Natural killer cell (primary cell): ENCODE data around the gene DLX1. TPM values are rescaled to one million over a fixed set of nuclear protein-coding genes. Genes with fewer than 3 reads are reported as not detected.

Experiments
- ATAC-seq, 3 donors: fragments of 150-1000 bp in 2 of 3; fragments of 200-7000 bp in 1 of 3; cut with Tn5 transposase; 1 replicate in 1 of 3; 2 replicates in 2 of 3; pipeline ENCODE4 v1.10.0; 2021; ENCODE audit warnings: mild to moderate bottlenecking in 2 of 3, moderate library complexity in 2 of 3
- DNase-seq, 2 donors: peaks; one replicate each; pipeline versions ENCODE4 v3.0.0 to v3.0.0-alpha.2; 2013 to 2021; ENCODE audit warnings: mixed read lengths in 1 of 2
- H3K27ac ChIP-seq: one replicate; pipeline ENCODE4 v1.5.1; 2013; ENCODE audit warnings: mild to moderate bottlenecking, low read length
- H3K27me3 ChIP-seq: one replicate; pipeline ENCODE4 v1.6.1; 2013; ENCODE audit warnings: low read length; ENCODE audit not compliant: control insufficient read depth, insufficient read depth
- H3K36me3 ChIP-seq: one replicate; pipeline ENCODE4 v1.6.1; 2013; ENCODE audit warnings: low read length; ENCODE audit not compliant: control insufficient read depth, insufficient read depth
- H3K4me1 ChIP-seq: one replicate; pipeline ENCODE4 v1.6.1; 2013; ENCODE audit warnings: low read length; ENCODE audit not compliant: control insufficient read depth, insufficient read depth
- H3K4me3 ChIP-seq: one replicate; pipeline ENCODE4 v1.5.1; 2013; ENCODE audit warnings: low read length
- H3K9me3 ChIP-seq: one replicate; pipeline ENCODE4 v1.6.1; 2013; ENCODE audit warnings: low read length; ENCODE audit not compliant: control insufficient read depth, insufficient read depth
- H3K27ac Mint-ChIP-seq, 2 donors: one replicate each; pipeline ENCODE4 v1.8.0; 2022; ENCODE audit warnings: mild to moderate bottlenecking in 2 of 2, mixed read lengths in 2 of 2, moderate library complexity in 1 of 2
- H3K27me3 Mint-ChIP-seq, 2 donors: one replicate each; pipeline ENCODE4 v1.8.0; 2022; ENCODE audit warnings: low read depth in 2 of 2, mixed read lengths in 2 of 2
- H3K36me3 Mint-ChIP-seq: one replicate; pipeline ENCODE4 v1.8.0; 2022; ENCODE audit warnings: mixed read lengths
- H3K4me1 Mint-ChIP-seq, 2 donors: one replicate each; pipeline ENCODE4 v1.8.0; 2022; ENCODE audit warnings: mixed read lengths in 2 of 2
- H3K4me3 Mint-ChIP-seq: one replicate; pipeline ENCODE4 v1.8.0; 2022; ENCODE audit warnings: mild to moderate bottlenecking, moderate library complexity, mixed read lengths
- H3K9me3 Mint-ChIP-seq, 2 donors: one replicate each; pipeline ENCODE4 v1.8.0; 2022; ENCODE audit warnings: mixed read lengths in 2 of 2
- WGBS: methylation state at CpG from one replicate; pipeline ENCODE4 v1.1.7; 2013; ENCODE audit warnings: missing lambda C conversion rate; ENCODE audit not compliant: insufficient coverage; 5-methylcytosine and 5-hydroxymethylcytosine counted together
- intact Hi-C: fragments of 100-400 bp; cut with micrococcal nuclease; formaldehyde crosslinking; loops from one replicate; pipeline ENCODE4 v1.14.2; 2022
- total RNA-seq, 4 donors: library from RNA; stranded (reverse); fragments of 120-200 nt in 1 of 4; gene quantifications; one replicate each; pipeline versions ENCODE4 v1.2.3 to v1.2.4, GENCODE V29; 2013 to 2022
- TF ChIP-seq, protein P1 (sequence below): fragments of 200-600 bp; IDR thresholded peaks from one replicate; pipeline ENCODE4 v1.8.0; 2022; ENCODE audit warnings: antibody characterized with exemption

Gene DLX1
- total RNA-seq, 3 donors from 2014 or later (not counting 1 experiment from before 2014, with no cell fraction given), result not detected

DNA sequence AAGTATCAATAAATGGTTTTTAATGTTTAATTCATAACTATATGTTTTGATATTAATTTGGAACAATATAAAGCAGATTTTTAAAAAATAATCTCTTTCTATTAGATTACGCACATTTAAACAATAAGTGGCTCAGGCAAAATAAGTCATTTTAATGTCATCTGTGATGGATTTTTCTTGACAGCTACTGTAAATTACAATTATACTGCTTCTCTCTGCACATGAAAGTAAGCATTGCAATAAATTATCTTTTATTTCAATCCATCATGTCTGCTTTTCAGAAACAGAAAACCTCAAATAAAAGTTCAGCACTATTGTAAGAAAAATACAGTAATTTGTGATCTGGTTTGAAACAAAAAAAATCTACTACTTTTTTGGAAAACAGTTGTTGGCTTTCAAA is 11.1 kb upstream of the DLX1 start:
- H3K27ac ChIP-seq, result no peak overlapping the region
- ATAC-seq, result no peak

DNA sequence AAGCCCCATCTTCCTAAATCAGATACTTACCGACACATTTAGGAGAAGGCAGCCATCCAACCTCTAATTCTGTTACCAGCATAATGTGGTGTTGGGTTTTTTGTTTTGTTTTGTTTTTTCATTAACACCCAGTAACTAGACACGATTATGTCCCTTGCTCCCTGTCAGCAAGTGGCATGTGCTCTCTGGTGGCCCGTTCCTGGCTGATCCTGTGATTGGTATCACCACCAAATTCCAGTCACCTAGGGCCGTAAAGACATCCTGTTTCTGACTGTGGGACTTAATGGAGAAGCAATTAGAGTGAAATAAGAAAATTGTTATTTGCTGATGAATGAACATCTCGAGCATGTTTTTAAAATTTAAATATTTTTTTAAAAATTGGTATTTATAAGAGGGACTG is 5.9 kb upstream of the DLX1 start:
- DNase-seq, result no peak
- WGBS, result 77% methylated on average over 4 of the region's 5 CpGs
- intact Hi-C loops, result no loop called here

More for the DNA sequence above, 11.1 kb upstream of the DLX1 start:
- no peaks in the 10 kb centered on the region for H3K4me1 Mint-ChIP-seq
- no peak overlapping the region for H3K4me3 Mint-ChIP-seq
- TF ChIP-seq, protein P1, sequence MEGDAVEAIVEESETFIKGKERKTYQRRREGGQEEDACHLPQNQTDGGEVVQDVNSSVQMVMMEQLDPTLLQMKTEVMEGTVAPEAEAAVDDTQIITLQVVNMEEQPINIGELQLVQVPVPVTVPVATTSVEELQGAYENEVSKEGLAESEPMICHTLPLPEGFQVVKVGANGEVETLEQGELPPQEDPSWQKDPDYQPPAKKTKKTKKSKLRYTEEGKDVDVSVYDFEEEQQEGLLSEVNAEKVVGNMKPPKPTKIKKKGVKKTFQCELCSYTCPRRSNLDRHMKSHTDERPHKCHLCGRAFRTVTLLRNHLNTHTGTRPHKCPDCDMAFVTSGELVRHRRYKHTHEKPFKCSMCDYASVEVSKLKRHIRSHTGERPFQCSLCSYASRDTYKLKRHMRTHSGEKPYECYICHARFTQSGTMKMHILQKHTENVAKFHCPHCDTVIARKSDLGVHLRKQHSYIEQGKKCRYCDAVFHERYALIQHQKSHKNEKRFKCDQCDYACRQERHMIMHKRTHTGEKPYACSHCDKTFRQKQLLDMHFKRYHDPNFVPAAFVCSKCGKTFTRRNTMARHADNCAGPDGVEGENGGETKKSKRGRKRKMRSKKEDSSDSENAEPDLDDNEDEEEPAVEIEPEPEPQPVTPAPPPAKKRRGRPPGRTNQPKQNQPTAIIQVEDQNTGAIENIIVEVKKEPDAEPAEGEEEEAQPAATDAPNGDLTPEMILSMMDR, result no peak
- Histone ChIP-seq H3K4me3 (no peak overlapping the region), H3K9me3 (no peaks in the 10 kb centered on the region), H3K27me3 (peaks cover 24% of the 10 kb centered on the region), H3K4me1 (no peaks in the 10 kb centered on the region), H3K36me3 (no peaks in the 10 kb centered on the region)
- no peak overlapping the region for H3K27ac Mint-ChIP-seq
- WGBS, result no CpG with 5 or more reads among the region's 1 CpG
- intact Hi-C loops, result no loop called here
- no peaks in the 10 kb centered on the region for H3K9me3 Mint-ChIP-seq
- H3K36me3 Mint-ChIP-seq, result peaks cover 7% of the 10 kb centered on the region
- no peak for DNase-seq
- peaks cover 35 to 72% of the 10 kb centered on the region in 2 donors for H3K27me3 Mint-ChIP-seq

DNA sequence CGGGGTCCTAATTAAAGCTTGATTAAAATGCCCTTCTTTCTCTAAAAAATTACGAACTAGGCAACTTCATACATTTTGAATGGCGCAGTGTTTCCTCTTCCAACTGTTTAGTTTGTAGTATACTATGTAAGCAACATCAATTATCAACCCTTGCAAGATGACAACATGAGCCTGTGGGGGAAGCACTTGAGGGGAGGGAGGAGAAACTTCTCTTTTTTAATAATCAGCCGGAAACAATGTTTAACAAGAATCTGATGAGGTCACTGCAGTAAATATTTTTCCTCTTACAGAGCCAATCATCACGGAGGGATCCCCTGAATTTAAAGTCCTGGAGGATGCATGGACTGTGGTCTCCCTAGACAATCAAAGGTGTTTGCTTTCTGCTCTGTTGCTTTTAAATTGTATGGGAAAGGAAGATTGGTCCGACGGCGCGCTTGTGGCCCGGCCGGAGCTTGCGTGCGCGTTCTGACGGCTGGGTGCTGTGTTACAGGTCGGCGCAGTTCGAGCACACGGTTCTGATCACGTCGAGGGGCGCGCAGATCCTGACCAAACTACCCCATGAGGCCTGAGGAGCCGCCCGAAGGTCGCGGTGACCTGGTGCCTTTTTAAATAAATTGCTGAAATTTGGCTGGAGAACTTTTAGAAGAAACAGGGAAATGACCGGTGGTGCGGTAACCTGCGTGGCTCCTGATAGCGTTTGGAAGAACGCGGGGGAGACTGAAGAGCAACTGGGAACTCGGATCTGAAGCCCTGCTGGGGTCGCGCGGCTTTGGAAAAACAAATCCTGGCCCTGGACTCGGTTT is 5.3 kb upstream of the DLX1 start:
- Mint-ChIP-seq H3K4me3 (peak overlapping the region; percentile 13), H3K36me3 (no peaks in the 10 kb centered on the region), H3K4me1 (peaks cover 33% of the 10 kb centered on the region in 2 donors), H3K9me3 (no peaks in the 10 kb centered on the region), H3K27me3 (peaks cover 67 to 94% of the 10 kb centered on the region in 2 donors), H3K27ac (peak overlapping the region in 1 of 2 donors; percentile 67)
- ATAC-seq (peak in 1 of 3 donors; percentile 45), DNase-seq (peak in 1 of 2 donors; percentile 24)
- no peaks in the 10 kb centered on the region for H3K36me3 ChIP-seq
- H3K27me3 ChIP-seq, result peaks cover 81% of the 10 kb centered on the region
- WGBS, result 10% methylated on average over 36 of the region's 38 CpGs
- no peak overlapping the region for H3K4me3 ChIP-seq
- H3K27ac ChIP-seq, result no peak overlapping the region
- TF ChIP-seq, protein P1, result no peak
- intact Hi-C loops, result no loop called here
- peaks cover 16% of the 10 kb centered on the region for H3K9me3 ChIP-seq
- peaks cover 37% of the 10 kb centered on the region for H3K4me1 ChIP-seq

More for the DNA sequence above, 5.9 kb upstream of the DLX1 start:
- no peak overlapping the region for H3K4me3 ChIP-seq
- Mint-ChIP-seq H3K27me3 (peaks cover 63 to 93% of the 10 kb centered on the region in 2 donors), H3K27ac (no peak overlapping the region), H3K9me3 (no peaks in the 10 kb centered on the region), H3K36me3 (no peaks in the 10 kb centered on the region), H3K4me3 (no peak overlapping the region), H3K4me1 (peaks cover 26 to 28% of the 10 kb centered on the region in 2 donors)
- peaks cover 16% of the 10 kb centered on the region for H3K9me3 ChIP-seq
- peaks cover 76% of the 10 kb centered on the region for H3K27me3 ChIP-seq
- H3K36me3 ChIP-seq, result no peaks in the 10 kb centered on the region
- H3K4me1 ChIP-seq, result peaks cover 30% of the 10 kb centered on the region
- ATAC-seq, result no peak
- no peak overlapping the region for H3K27ac ChIP-seq
- TF ChIP-seq, protein P1, result no peak
